Neural crest cell (in vitro differentiated cells): Measurements from ENCODE around the gene TPSB2. TPM values are rescaled to one million over a fixed set of nuclear protein-coding genes. Genes with fewer than 3 reads are reported as not detected.

Experiments used
- DNase-seq: peaks from one replicate; pipeline ENCODE4 v3.0.0; 2021; ENCODE audit warnings: low read depth, mixed read lengths, low spot score
- H3K27ac Mint-ChIP-seq: one replicate; pipeline ENCODE4 v1.8.0; 2021; ENCODE audit warnings: mild to moderate bottlenecking, mixed read lengths; ENCODE audit not compliant: unreplicated experiment
- H3K27me3 Mint-ChIP-seq: 2 replicates; pipeline ENCODE4 v1.8.0; 2021; ENCODE audit warnings: low read depth, mild to moderate bottlenecking, mixed read lengths
- H3K36me3 Mint-ChIP-seq: 2 replicates; pipeline ENCODE4 v1.8.0; 2021; ENCODE audit warnings: low read depth, mild to moderate bottlenecking, mixed read lengths
- H3K4me1 Mint-ChIP-seq: 2 replicates; pipeline ENCODE4 v1.8.0; 2021; ENCODE audit warnings: mixed read lengths
- H3K4me3 Mint-ChIP-seq: one replicate; pipeline ENCODE4 v1.8.0; 2021; ENCODE audit warnings: mild to moderate bottlenecking, mixed read lengths
- H3K9me3 Mint-ChIP-seq: 2 replicates; pipeline ENCODE4 v1.8.0; 2021; ENCODE audit warnings: mixed read lengths
- CTCF ChIP-seq: fragments of 200-600 bp; sonication (generic); conservative IDR thresholded peaks from 2 replicates; pipeline ENCODE4 v1.5.0; 2021; ENCODE audit warnings: antibody characterized with exemption, mild to moderate bottlenecking
- total RNA-seq: library from RNA; stranded (reverse); gene quantifications from 2 replicates; pipeline ENCODE4 v1.2.1, GENCODE V29; 2021

Gene TPSB2
- total RNA-seq, 1 donor from 2014 or later, result not detected

GRCh38 chr16:1265826-1266225 lies 35.8 kb upstream of the TPSB2 start:
- TF ChIP-seq CTCF, result no peak

GRCh38 chr16:1265090-1265630 lies 35.2 kb upstream of the TPSB2 start:
- Mint-ChIP-seq H3K27ac (no peak overlapping the region), H3K9me3 (peaks cover 3% of the 10 kb centered on the region), H3K4me3 (no peak overlapping the region), H3K27me3 (peaks cover 12% of the 10 kb centered on the region), H3K4me1 (no peaks in the 10 kb centered on the region), H3K36me3 (no peaks in the 10 kb centered on the region)
- no peak for TF ChIP-seq CTCF
- DNase-seq, result no peak

More at GRCh38 chr16:1265826-1266225, 35.8 kb upstream of the TPSB2 start:
- H3K27ac Mint-ChIP-seq, result no peak overlapping the region
- peaks cover 3% of the 10 kb centered on the region for H3K9me3 Mint-ChIP-seq
- peaks cover 7% of the 10 kb centered on the region for H3K27me3 Mint-ChIP-seq
- no peaks in the 10 kb centered on the region for H3K36me3 Mint-ChIP-seq
- no peak overlapping the region for H3K4me3 Mint-ChIP-seq
- no peaks in the 10 kb centered on the region for H3K4me1 Mint-ChIP-seq
- DNase-seq, result no peak

- Mint-ChIP-seq H3K9me3 (peaks cover 3% of the 10 kb centered on the region), H3K27me3 (peaks cover 12% of the 10 kb centered on the region), H3K4me3 (no peak overlapping the region), H3K36me3 (no peaks in the 10 kb centered on the region), H3K27ac (no peak overlapping the region), H3K4me1 (no peaks in the 10 kb centered on the region)
- no peak for DNase-seq
- TF ChIP-seq CTCF, result no peak
Observed at GRCh38 chr16:1264345-1265089, 34.5 kb upstream of the TPSB2 start.

GRCh38 chr16:1263591-1264344 lies 33.8 kb upstream of the TPSB2 start:
- no peaks in the 10 kb centered on the region for H3K36me3 Mint-ChIP-seq
- peaks cover 3% of the 10 kb centered on the region for H3K9me3 Mint-ChIP-seq
- H3K4me1 Mint-ChIP-seq, result no peaks in the 10 kb centered on the region
- TF ChIP-seq CTCF, result no peak
- no peak overlapping the region for H3K4me3 Mint-ChIP-seq
- DNase-seq, result no peak
- peaks cover 14% of the 10 kb centered on the region for H3K27me3 Mint-ChIP-seq
- no peak overlapping the region for H3K27ac Mint-ChIP-seq

- Mint-ChIP-seq H3K36me3 (no peaks in the 10 kb centered on the region), H3K4me1 (no peaks in the 10 kb centered on the region), H3K27me3 (peaks cover 14% of the 10 kb centered on the region), H3K27ac (no peak overlapping the region), H3K4me3 (no peak overlapping the region), H3K9me3 (peaks cover 3% of the 10 kb centered on the region)
- TF ChIP-seq CTCF, result no peak
- no peak for DNase-seq
Observed at GRCh38 chr16:1262846-1263221, 32.9 kb upstream of the TPSB2 start.
